Fibroblast of lung (primary cell): ENCODE data around the gene NRIP1. TPM values are rescaled to one million over a fixed set of nuclear protein-coding genes. Genes with fewer than 3 reads are reported as not detected.

Experiments
- DNase-seq, 2 donors: peaks; one replicate each; pipeline versions ENCODE4 v3.0.0 to v3.0.0-alpha.2; 2010; ENCODE audit warnings: low read depth in 2 of 2
- H2AFZ ChIP-seq: 2 replicates; pipeline ENCODE4 v1.5.1; 2012; ENCODE audit warnings: low read length, control low read depth, inconsistent platforms
- H3K27ac ChIP-seq: 2 replicates; pipeline ENCODE4 v1.5.1; 2011; ENCODE audit warnings: low read length, control low read depth; ENCODE audit not compliant: insufficient read depth
- H3K27me3 ChIP-seq: 2 replicates; pipeline ENCODE4 v1.5.1; 2011; ENCODE audit warnings: mild to moderate bottlenecking, low read length; ENCODE audit not compliant: control insufficient read depth, insufficient read depth
- H3K36me3 ChIP-seq: 2 replicates; pipeline ENCODE4 v1.5.1; 2011; ENCODE audit warnings: low read length; ENCODE audit not compliant: control insufficient read depth, insufficient read depth
- H3K4me1 ChIP-seq: 2 replicates; pipeline ENCODE4 v1.5.1; 2011; ENCODE audit warnings: low read length; ENCODE audit not compliant: control insufficient read depth, insufficient read depth; ENCODE audit errors: extremely low read depth
- H3K4me2 ChIP-seq: 2 replicates; pipeline ENCODE4 v1.5.1; 2011; ENCODE audit warnings: low read length, control low read depth; ENCODE audit not compliant: insufficient read depth; ENCODE audit errors: extremely low read depth
- H3K4me3 ChIP-seq, 4 experiments: fragments of 200-600 bp in 1 of 4; sonication (generic) in 1 of 4; replicated peaks in 1 of 4; 2 replicates each; pipeline ENCODE4 v1.5.1; 2011 to 2016; ENCODE audit warnings: low read length in 4 of 4, low read depth in 3 of 4, mild to moderate bottlenecking in 3 of 4, control low read depth in 2 of 4, inconsistent platforms in 1 of 4, mixed read lengths in 1 of 4; ENCODE audit not compliant: insufficient read depth in 1 of 4; ENCODE audit errors: control extremely low read depth in 1 of 4
- H3K79me2 ChIP-seq: 2 replicates; pipeline ENCODE4 v1.5.1; 2012; ENCODE audit warnings: mild to moderate bottlenecking, low read length, inconsistent platforms; ENCODE audit not compliant: control insufficient read depth, insufficient read depth
- H3K9ac ChIP-seq: 2 replicates; pipeline ENCODE4 v1.5.1; 2011; ENCODE audit warnings: mild to moderate bottlenecking, low read length, control low read depth; ENCODE audit not compliant: insufficient read depth
- H3K9me3 ChIP-seq: 2 replicates; pipeline ENCODE4 v1.5.1; 2012; ENCODE audit warnings: low read depth, low read length; ENCODE audit not compliant: control insufficient read depth, insufficient read depth
- H4K20me1 ChIP-seq: 2 replicates; pipeline ENCODE4 v1.5.1; 2011; ENCODE audit warnings: low read length; ENCODE audit not compliant: control insufficient read depth, insufficient read depth; ENCODE audit errors: extremely low read depth
- CTCF ChIP-seq, 2 donors: IDR thresholded peaks in 1 of 2; conservative IDR thresholded peaks in 1 of 2; 1 replicate in 1 of 2; 2 replicates in 1 of 2; pipeline ENCODE4 v1.5.1; 2011 to 2012; ENCODE audit warnings: low read length in 2 of 2, control low read depth in 1 of 2, inconsistent platforms in 1 of 2, low read depth in 1 of 2, mild to moderate bottlenecking in 1 of 2
- EZH2 ChIP-seq: IDR thresholded peaks from 2 replicates; pipeline ENCODE4 v1.5.1; 2012; ENCODE audit warnings: low read length, control low read depth, mild to moderate bottlenecking; ENCODE audit errors: missing control alignments
- polyA plus RNA-seq, 2 donors: library from polyadenylated mRNA; depleted of rRNA in 1 of 2; stranded (reverse) in 1 of 2; unstranded in 1 of 2; fragments of >200 nt; gene quantifications; 2 replicates each; pipeline ENCODE4 v1.2.1, GENCODE V29; 2011 to 2012; ENCODE audit warnings: missing spikeins in 1 of 2
- total RNA-seq: library from RNA; depleted of rRNA; stranded (reverse); fragments of >200 nt; gene quantifications from 2 replicates; pipeline ENCODE4 v1.2.1, GENCODE V29; 2014

The NRIP1 gene
- total and polyA plus RNA-seq, 2 donors (not counting 1 experiment from before 2014, with no cell fraction given): 17.8 to 24.8 TPM

- DNase-seq: no peak
- TF ChIP-seq EZH2 (no peak), CTCF (conservative IDR thresholded peaks at IDR 0.05 in 1 of 2, IDR thresholded peaks at IDR 0.05 in 1 of 2; ENCODE audit: low read depth in 1 of 2, low read length in 2 of 2) (no peak)
Measured at GRCh38 chr21:15108801-15109200, 44.0 kb upstream of the NRIP1 start.

DNA sequence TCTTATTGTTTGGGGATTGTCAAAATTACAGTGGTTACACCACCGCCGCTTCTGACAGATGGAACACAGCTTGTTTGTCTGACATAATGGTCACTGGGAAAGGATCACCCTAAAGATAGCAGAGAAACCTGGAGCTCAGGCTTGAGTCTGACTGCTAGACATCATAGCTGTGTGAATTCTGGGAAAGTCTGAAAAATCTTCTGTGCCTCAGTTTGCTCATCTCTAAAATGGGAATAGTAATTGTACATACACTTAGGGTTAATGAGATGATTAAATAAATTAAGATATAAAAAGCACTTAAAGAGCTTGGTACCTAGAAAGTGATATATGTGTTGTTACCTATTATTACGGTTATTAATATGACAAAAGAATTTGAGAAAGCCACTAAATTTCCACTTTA lies 39.7 kb upstream of the NRIP1 start:
- no peak overlapping the region for H3K4me2 ChIP-seq
- H3K36me3 ChIP-seq: no peaks in the 10 kb centered on the region
- no peak for DNase-seq
- no peak overlapping the region for H3K27ac ChIP-seq
- H3K27me3 ChIP-seq: no peaks in the 10 kb centered on the region
- H3K9ac ChIP-seq: no peak overlapping the region
- no peak overlapping the region for H2AFZ ChIP-seq
- H3K4me3 ChIP-seq: no peak overlapping the region
- no peaks in the 10 kb centered on the region for H3K4me1 ChIP-seq
- no peaks in the 10 kb centered on the region for H3K79me2 ChIP-seq
- H4K20me1 ChIP-seq: no peaks in the 10 kb centered on the region
- no peaks in the 10 kb centered on the region for H3K9me3 ChIP-seq
- TF ChIP-seq EZH2: no peak
- no peak for TF ChIP-seq CTCF (conservative IDR thresholded peaks at IDR 0.05 in 1 of 2, IDR thresholded peaks at IDR 0.05 in 1 of 2; ENCODE audit: low read depth in 1 of 2, low read length in 2 of 2)

More at GRCh38 chr21:15108801-15109200, 44.0 kb upstream of the NRIP1 start:
- no peaks in the 10 kb centered on the region for H3K27me3 ChIP-seq
- no peaks in the 10 kb centered on the region for H3K4me1 ChIP-seq
- H3K36me3 ChIP-seq: no peaks in the 10 kb centered on the region
- H3K27ac ChIP-seq: no peak overlapping the region
- no peaks in the 10 kb centered on the region for H3K9me3 ChIP-seq
- H2AFZ ChIP-seq: no peak overlapping the region
- H3K4me2 ChIP-seq: no peak overlapping the region
- H4K20me1 ChIP-seq: no peaks in the 10 kb centered on the region
- no peak overlapping the region for H3K4me3 ChIP-seq
- H3K79me2 ChIP-seq: no peaks in the 10 kb centered on the region
- H3K9ac ChIP-seq: no peak overlapping the region

DNA sequence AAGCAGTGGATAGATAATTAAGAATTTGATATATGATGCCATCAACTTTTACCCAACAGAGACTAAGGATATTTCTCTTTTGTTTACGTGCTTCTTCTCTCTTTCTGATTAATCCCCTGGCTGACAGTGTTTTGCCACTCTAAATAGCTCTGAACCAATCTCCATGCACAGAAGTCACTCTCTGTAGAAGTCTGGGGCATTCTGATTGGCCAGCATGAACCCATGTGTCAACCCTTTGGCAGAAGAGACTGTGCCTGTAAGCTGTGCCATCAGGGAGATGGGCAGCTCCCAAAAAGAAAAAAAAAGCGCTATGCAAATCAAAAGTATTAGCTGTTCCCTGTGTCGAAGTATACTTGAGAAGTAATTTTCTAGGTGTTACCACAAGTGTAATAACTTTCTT lies 34.1 kb upstream of the NRIP1 start:
- Histone ChIP-seq H3K27ac (no peak overlapping the region), H4K20me1 (no peaks in the 10 kb centered on the region), H2AFZ (no peak overlapping the region), H3K4me2 (no peak overlapping the region), H3K9ac (no peak overlapping the region), H3K36me3 (no peaks in the 10 kb centered on the region), H3K79me2 (no peaks in the 10 kb centered on the region), H3K4me1 (no peaks in the 10 kb centered on the region), H3K4me3 (no peak overlapping the region), H3K27me3 (no peaks in the 10 kb centered on the region), H3K9me3 (no peaks in the 10 kb centered on the region)
- TF ChIP-seq CTCF (conservative IDR thresholded peaks at IDR 0.05 in 1 of 2, IDR thresholded peaks at IDR 0.05 in 1 of 2; ENCODE audit: low read depth in 1 of 2, low read length in 2 of 2): no peak
- no peak for TF ChIP-seq EZH2
- no peak for DNase-seq
